GM19468 (cell line): ENCODE measurements around the gene GJE1.
"Not testable (repeated sequence)": the region's sequence is repeated elsewhere in the genome, so short reads cannot be mapped to it uniquely, and the experiment has no call there.

Experiments used
- ATAC-seq: cut with Tn5 transposase; IDR thresholded peaks from one replicate; pipeline ENCODE4 v1.9.1; 2021; ENCODE audit warnings: mild to moderate bottlenecking, moderate library complexity, moderate number of reproducible peaks; ENCODE audit not compliant: unreplicated experiment; ENCODE audit errors: extremely low read depth

GJE1 gene, protein sequence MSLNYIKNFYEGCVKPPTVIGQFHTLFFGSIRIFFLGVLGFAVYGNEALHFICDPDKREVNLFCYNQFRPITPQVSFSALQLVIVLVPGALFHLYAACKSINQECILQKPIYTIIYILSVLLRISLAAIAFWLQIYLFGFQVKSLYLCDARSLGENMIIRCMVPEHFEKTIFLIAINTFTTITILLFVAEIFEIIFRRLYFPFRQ

GRCh38 chr6:142132625-142133024 is at the start of gene GJE1:
GJE1 (plus strand) TSS chr6:142132925; CDS start chr6:142133159, 234 bp downstream.
- ATAC-seq, result no peak

DNA sequence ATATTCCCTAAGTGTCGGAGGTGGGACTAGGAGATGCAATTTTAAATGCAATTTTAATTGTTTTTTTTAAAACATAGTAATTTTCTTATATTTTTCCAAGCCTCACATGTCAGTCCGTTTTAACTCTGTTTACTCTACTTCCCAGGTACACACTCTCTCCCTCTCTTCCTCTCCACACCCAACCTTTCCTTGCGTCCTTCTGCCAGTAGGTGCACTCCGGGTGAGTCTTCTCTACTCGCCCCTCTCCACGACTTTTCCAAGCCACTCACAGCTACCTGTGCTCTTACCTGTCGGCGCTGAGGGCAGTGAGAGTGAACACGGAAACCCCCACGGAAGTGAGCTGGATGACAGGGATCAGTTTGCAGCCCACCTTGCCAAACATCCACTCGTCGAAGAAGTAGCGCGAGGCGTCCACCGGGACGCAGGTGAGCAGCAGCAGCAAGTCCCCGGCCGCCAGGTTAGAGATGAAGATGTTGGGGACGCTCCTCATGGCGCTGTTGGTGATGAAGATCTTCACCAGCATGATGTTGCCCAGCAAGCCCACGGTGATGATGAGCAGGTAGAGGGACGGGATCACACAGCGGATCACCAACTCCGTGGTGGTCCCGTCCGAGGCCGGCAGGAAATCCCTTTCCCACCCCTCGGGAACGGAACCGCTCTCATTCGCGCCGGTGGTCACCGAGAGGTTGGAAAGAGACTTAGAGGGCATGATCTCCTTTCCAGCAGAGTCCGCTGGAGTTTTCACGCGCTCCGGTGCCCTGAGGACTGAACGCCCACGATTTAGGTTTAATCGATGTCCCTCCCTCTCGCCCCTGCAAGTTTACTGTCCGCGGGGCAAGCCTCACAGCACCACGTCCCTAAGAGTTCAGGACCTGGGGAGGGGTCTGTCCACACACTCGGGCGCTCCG is 44.5 kb upstream of the GJE1 start:
- ATAC-seq, result no peak

DNA sequence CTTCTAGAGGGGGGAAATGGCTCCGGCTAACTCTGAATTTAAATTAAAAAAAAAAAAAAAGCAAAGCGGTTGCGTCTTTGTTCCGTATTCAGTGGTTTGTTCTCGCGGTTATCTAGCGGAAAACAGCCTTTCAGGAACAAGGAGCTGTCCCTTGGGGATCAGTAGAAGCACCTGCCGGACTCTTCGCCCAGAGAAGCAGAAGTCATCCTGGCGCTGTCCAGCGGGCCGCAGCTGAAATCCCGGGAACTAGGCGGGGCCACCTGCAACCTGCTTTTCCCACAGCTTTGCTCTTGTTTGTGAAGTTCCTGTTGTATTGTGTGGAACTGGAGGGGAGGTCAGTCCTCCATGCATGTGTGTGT is 43.9 kb upstream of the GJE1 start:
- no peak for ATAC-seq

DNA sequence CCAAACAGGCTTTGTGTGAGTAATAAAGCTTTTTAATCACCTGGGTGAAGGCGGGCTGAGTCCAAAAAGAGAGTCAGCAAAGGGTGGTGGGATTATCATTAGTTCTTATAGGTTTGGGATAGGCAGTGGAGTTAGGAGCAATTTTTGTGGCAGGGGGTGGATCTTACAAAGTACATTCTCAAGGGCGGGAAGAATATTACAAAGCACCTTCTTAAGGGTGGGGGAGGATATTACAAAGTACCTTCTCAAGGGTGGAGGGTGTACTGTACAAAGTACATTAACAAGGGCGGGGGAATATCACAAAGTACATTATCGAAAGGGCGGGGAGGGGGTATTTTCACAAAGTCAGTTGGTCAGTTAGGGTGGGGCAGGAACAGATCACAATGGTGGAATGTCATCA is 27.9 kb upstream of the GJE1 start:
- ATAC-seq, result not testable (repeated sequence)

DNA sequence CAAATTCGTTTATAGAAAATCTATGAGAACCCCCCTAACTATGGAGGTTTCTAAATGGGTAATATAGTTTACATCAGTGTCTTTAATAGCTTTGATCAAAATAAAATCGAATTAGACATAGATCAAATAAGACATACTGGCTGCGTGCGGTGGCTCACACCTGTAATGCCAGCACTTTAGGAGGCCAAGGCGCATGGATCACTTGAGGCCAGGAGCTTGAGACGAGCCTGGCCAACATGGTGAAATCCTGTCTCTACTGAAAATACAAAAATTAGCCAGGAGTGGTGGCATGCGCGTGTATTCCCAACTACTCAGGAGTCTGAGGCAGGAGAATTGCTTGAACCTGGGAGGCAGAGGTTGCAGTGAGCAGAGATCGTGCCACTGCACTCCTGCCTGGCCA is 21.9 kb upstream of the GJE1 start:
- ATAC-seq, result not testable (repeated sequence)

DNA sequence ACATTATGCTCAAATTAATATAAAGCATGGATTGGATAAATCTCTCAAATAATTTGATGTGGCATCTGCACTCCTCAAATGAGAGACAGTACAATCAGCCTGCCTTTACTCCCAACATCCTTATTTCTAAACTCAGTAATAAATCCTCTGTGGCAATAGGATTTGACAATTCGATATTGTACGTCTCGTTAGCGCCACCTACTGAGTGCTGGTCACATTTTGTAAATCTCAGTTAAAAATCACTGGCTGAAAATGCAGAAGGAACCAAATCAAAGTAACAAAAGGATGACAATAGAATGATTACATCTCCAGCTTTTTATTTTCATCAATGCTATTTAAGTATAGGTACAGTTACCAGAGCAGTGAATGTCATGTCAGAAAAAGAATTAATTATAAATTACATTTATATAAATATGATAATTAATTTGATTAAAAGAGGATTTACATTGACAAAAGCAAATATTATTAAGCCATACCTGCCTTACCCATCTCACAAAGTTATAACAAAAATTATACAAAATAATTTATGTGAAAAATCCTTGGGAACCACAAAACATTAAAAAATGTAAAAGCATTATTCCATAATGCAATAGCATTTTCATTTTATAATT is 20.2 kb upstream of the GJE1 start:
- ATAC-seq, result peak; percentile 43

GRCh38 chr6:142117366-142117765 is 15.4 kb upstream of the GJE1 start:
- ATAC-seq, result no peak

GRCh38 chr6:142118328-142118727 is 14.4 kb upstream of the GJE1 start:
- no peak for ATAC-seq

DNA sequence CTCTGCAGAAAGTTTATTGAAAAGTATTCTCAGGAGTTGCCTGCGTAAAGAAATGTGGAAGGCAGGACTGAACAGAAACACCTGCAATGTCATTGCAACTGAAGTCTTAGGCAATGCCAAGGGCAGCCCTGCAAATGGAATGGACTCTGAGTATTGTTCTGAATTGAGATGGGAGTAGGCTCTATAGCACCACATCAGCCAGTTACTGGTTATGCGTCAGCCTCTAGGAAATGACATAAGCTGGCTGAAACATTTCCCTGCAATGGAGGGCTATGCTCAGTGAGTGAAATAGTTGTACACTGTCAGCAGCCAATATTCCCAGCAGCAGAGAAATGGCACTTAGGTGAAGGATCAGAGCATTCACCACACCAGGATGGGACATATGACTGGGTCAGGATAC is 13.8 kb upstream of the GJE1 start:
- ATAC-seq, result no peak

DNA sequence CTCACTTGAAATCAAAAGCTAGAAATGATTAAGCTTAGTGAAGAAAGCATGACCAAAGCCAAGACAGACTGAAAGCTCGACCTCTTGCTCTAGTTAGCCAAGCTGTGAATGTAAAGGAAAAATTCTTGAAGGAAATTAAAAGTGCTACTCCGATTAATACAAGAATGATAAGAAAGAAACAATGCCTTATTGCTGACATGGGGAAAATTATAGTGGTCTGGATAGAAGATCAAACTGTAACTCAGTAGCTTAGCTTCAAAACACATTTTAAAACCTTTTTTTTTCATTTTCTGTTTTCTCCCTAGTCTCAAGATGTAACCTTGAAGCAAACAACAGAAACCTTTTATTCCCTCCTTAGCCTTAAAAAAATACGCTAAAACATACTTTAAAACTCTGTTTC is 11.4 kb upstream of the GJE1 start:
- ATAC-seq, result no peak

DNA sequence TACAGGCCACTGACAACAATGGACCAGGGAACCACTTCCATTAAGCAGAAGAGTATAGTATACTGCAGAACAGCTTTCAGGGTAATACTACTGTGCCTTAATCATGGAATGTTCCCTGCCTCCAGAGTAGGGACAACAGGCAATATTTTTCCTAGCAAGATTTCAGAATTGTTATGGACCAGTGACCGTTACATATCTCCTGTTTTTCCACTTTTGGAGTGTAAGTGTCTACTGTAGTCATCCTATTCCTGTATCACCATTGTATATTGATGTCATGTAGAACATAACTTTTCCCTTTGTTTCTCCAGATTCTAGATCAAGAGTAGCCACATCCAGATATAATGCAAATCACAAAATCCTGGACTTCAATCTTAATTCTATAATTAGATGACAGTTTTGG is 1.9 kb upstream of the GJE1 start:
- ATAC-seq, result no peak

GRCh38 chr6:142138876-142139275 is 6.2 kb downstream of the GJE1 start:
- ATAC-seq, result no peak

- not testable (repeated sequence) for ATAC-seq
Observed at GRCh38 chr6:142141531-142141930, 8.8 kb downstream of the GJE1 start.

- ATAC-seq, result peak; percentile 100
Observed at GRCh38 chr6:142146828-142147662, 14.3 kb downstream of the GJE1 start, which contains the start of the genes NMBR and VTA1. NMBR (minus strand) TSS chr6:142147122; CDS start chr6:142088658, 58,464 bp downstream. VTA1 (plus strand) TSS chr6:142147263; CDS start chr6:142147288, 25 bp downstream.

DNA sequence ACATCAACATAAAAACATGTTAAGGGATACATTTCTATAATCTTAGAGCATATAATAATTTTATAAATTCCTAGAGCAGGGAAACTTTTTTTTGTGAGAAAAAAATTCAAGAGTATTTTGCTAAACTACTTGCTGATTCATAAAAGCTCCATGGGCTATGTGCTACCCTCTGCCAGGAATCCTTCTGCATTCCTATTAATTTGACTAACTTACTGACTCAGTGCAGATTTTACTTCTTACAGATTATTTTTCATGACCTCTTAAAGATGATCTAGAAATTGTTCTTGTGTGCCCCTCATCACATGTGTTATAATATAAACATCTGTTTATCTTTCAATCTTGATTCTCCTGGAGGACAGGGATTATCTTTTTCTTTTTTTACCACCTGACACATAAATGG is 20.0 kb downstream of the GJE1 start:
- ATAC-seq, result no peak

- no peak for ATAC-seq
Observed at GRCh38 chr6:142153196-142153595, 20.5 kb downstream of the GJE1 start.

GRCh38 chr6:142154336-142154735 is 21.6 kb downstream of the GJE1 start:
- ATAC-seq, result no peak

GRCh38 chr6:142155091-142155490 is 22.4 kb downstream of the GJE1 start:
- ATAC-seq, result no peak

GRCh38 chr6:142155895-142156757 is 23.4 kb downstream of the GJE1 start:
- no peak for ATAC-seq
